SK-N-MC (cell line): ENCODE results near the gene OARD1.

Experiments used
- EZH2 ChIP-seq: fragments of 200-600 bp; sonication (generic); IDR thresholded peaks from one replicate; pipeline ENCODE4 v1.6.1; 2017; ENCODE audit warnings: antibody characterized with exemption
- FOXP2 ChIP-seq: optimal IDR thresholded peaks from 2 replicates; pipeline ENCODE3; 2011; ENCODE audit warnings: mild to moderate bottlenecking, moderate library complexity; ENCODE audit not compliant: insufficient read depth; ENCODE audit errors: extremely low read length, control extremely low read depth
- POLR2AphosphoS5 ChIP-seq: IDR thresholded peaks from 2 replicates; pipeline ENCODE4 v1.6.1; 2012; ENCODE audit warnings: mild to moderate bottlenecking, low read depth, low read length, borderline replicate concordance

GRCh38 chr6:41059556-41059955, 12.6 kb downstream of the OARD1 start:
- TF ChIP-seq EZH2 = no peak
- TF ChIP-seq POLR2AphosphoS5 = no peak
- TF ChIP-seq FOXP2 = no peak
